ENCODE measurements around the gene SYT13. TPM values are rescaled to one million over a fixed set of nuclear protein-coding genes. Genes with fewer than 3 reads are reported as not detected.

The SYT13 gene
- total RNA-seq, 1 experiment from 2014 or later: 1.4 TPM

DNA sequence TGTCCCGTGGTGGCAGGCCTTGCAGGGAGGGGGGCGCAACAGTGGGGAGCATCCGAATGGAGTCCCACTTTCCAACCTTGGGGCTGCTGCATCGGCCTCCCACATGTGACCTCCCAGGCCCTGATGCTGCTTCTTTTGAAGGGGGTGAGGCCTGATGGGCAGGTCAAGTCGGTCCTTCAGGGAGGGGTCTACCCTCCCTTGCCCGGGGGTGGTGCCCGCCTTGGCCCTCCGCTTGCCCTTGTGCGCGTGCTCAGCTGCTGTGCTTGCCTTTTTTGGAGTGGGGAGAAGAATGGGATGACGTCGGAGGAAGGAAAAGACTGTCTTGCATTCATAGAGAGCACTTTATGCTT is 72.8 kb downstream of the SYT13 start:
- RAD21 ChIA-PET (ENCODE audit: low non-redundant PET in 1 of 2, low total read pairs in 2 of 2, uncharacterized antibody in 2 of 2, unreplicated experiment in 2 of 2): no interaction called here

DNA sequence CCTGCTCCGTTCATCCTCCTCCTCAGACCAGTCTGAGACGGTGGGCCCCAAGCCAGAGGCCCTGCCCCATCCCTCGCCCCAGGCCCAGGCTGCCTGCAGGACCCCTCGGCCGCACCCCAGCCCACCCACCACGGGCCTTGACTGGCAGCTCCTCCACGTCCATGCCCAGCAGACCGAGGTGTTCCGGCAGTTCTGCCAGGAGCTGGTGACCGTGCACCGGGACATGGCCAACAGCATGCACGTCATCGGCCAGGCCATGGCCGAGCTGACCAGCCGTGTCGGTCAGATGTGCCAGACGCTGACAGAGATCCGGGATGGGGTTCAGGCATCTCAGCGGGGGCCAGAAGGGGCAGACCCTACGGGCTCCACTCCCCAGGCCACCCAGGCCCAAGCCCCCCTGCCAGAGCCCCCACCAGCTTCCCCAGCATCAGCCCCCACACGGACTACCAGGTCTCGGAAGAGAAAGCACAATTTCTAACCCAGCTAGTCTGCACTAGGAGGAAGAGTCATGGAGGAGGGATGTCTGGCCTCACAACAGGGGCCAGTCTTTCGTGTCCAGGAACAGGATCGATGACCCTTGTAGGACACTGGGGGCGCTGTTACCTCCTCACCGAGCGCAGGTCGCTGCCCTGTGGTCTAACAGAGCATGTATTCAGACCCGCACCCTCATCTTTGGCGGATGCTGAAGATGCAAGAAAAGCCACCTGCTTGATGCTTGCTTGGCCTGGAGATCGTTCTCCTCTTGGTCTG is 73.4 kb downstream of the SYT13 start:
- H3K4me1 ChIP-seq (ENCODE audit: control insufficient read depth in 1 of 2, insufficient read depth in 2 of 2, low read length in 2 of 2): no peaks in the 10 kb centered on the region
- TF ChIP-seq JUND (IDR thresholded peaks at IDR 0.05) (no peak), EGR1 (IDR thresholded peaks at IDR 0.05; ENCODE audit: low read depth) (no peak), SIN3A (IDR thresholded peaks at IDR 0.05; ENCODE audit: low read depth) (no peak), CBX3 (IDR thresholded peaks at IDR 0.05; ENCODE audit: low read depth) (no peak)
- TF ChIP-seq, protein P1, sequence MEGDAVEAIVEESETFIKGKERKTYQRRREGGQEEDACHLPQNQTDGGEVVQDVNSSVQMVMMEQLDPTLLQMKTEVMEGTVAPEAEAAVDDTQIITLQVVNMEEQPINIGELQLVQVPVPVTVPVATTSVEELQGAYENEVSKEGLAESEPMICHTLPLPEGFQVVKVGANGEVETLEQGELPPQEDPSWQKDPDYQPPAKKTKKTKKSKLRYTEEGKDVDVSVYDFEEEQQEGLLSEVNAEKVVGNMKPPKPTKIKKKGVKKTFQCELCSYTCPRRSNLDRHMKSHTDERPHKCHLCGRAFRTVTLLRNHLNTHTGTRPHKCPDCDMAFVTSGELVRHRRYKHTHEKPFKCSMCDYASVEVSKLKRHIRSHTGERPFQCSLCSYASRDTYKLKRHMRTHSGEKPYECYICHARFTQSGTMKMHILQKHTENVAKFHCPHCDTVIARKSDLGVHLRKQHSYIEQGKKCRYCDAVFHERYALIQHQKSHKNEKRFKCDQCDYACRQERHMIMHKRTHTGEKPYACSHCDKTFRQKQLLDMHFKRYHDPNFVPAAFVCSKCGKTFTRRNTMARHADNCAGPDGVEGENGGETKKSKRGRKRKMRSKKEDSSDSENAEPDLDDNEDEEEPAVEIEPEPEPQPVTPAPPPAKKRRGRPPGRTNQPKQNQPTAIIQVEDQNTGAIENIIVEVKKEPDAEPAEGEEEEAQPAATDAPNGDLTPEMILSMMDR (IDR thresholded peaks at IDR 0.05 in 2 of 3, conservative IDR thresholded peaks at IDR 0.05 in 1 of 3; ENCODE audit: borderline replicate concordance in 1 of 3, insufficient read depth in 1 of 3, low read depth in 2 of 3, low read length in 2 of 3): peak in 2 of 3 experiments; percentile 50 to 51; a peak in 4 of 6 replicates
- DNase-seq (ENCODE audit: low read depth, low spot score): no peak
- H3K27ac ChIP-seq (ENCODE audit: low read depth, low read length): no peak overlapping the region
- no peaks in the 10 kb centered on the region for H3K36me3 ChIP-seq (ENCODE audit: control insufficient read depth in 1 of 2, insufficient read depth in 2 of 2, low read length in 2 of 2)
- H4K20me1 ChIP-seq (ENCODE audit: insufficient read depth): no peaks in the 10 kb centered on the region
- intact Hi-C loops (cut with micrococcal nuclease): no loop called here
- no TSS peak for BruUV-seq (replicated peaks)
- H3K9me3 ChIP-seq (ENCODE audit: control insufficient read depth in 1 of 2, insufficient read depth in 1 of 2, low read depth in 1 of 2, low read length in 2 of 2): no peaks in the 10 kb centered on the region
- no peak overlapping the region for H3K4me3 ChIP-seq (replicated peaks in 1 of 2; ENCODE audit: low read depth in 1 of 2, low read length in 2 of 2)
- no peaks in the 10 kb centered on the region for H3K79me2 ChIP-seq (ENCODE audit: insufficient read depth, low read length)
- CTCF ChIA-PET: interaction anchor here (0.7 to 0.9 kb wide), 3 partner anchors 10 to 74 kb away, joined by 3 read pairs; no protein-coding TSS in a partner anchor
- no peak overlapping the region for H3K9ac ChIP-seq (ENCODE audit: low read length)
- RAD21 ChIA-PET (ENCODE audit: low non-redundant PET in 1 of 2, low total read pairs in 2 of 2, uncharacterized antibody in 2 of 2, unreplicated experiment in 2 of 2): no interaction called here
- no peak overlapping the region for H3K4me2 ChIP-seq (ENCODE audit: low read length)
- POLR2A ChIA-PET: no interaction called here
- no peaks in the 10 kb centered on the region for H3K9me2 ChIP-seq (ENCODE audit: insufficient read depth)
- ATAC-seq: peak; percentile 68
- no peaks in the 10 kb centered on the region for H3K27me3 ChIP-seq (ENCODE audit: insufficient read depth, low read length)
- no peak overlapping the region for H2AFZ ChIP-seq (ENCODE audit: low read depth, low read length, poor library complexity, severe bottlenecking)

More for the DNA sequence above, 72.8 kb downstream of the SYT13 start:
- no peak for ATAC-seq
- CTCF ChIA-PET: interaction anchor here (0.7 to 0.9 kb wide), 2 partner anchors 37 to 73 kb away, joined by 3 read pairs; no protein-coding TSS in a partner anchor
- Histone ChIP-seq H3K9me2 (ENCODE audit: insufficient read depth) (no peaks in the 10 kb centered on the region), H3K27ac (ENCODE audit: low read depth, low read length) (no peak overlapping the region), H3K36me3 (ENCODE audit: control insufficient read depth in 1 of 2, insufficient read depth in 2 of 2, low read length in 2 of 2) (no peaks in the 10 kb centered on the region), H3K4me2 (ENCODE audit: low read length) (no peak overlapping the region), H3K4me3 (replicated peaks in 1 of 2; ENCODE audit: low read depth in 1 of 2, low read length in 2 of 2) (no peak overlapping the region), H3K79me2 (ENCODE audit: insufficient read depth, low read length) (no peaks in the 10 kb centered on the region), H3K9me3 (ENCODE audit: control insufficient read depth in 1 of 2, insufficient read depth in 1 of 2, low read depth in 1 of 2, low read length in 2 of 2) (no peaks in the 10 kb centered on the region), H3K4me1 (ENCODE audit: control insufficient read depth in 1 of 2, insufficient read depth in 2 of 2, low read length in 2 of 2) (no peaks in the 10 kb centered on the region), H4K20me1 (ENCODE audit: insufficient read depth) (no peaks in the 10 kb centered on the region), H2AFZ (ENCODE audit: low read depth, low read length, poor library complexity, severe bottlenecking) (no peak overlapping the region), H3K27me3 (ENCODE audit: insufficient read depth, low read length) (no peaks in the 10 kb centered on the region), H3K9ac (ENCODE audit: low read length) (no peak overlapping the region)
- POLR2A ChIA-PET: no interaction called here
- intact Hi-C loops (cut with micrococcal nuclease): no loop called here
- no TSS peak for BruUV-seq (replicated peaks)
- no peak for DNase-seq (ENCODE audit: low read depth, low spot score)
- no peak for TF ChIP-seq CBX3 (IDR thresholded peaks at IDR 0.05; ENCODE audit: low read depth)
- no peak for TF ChIP-seq TCF7L2 (IDR thresholded peaks at IDR 0.05; ENCODE audit: borderline replicate concordance, extremely low read depth, insufficient read depth, insufficient read length)
- TF ChIP-seq, protein P2, sequence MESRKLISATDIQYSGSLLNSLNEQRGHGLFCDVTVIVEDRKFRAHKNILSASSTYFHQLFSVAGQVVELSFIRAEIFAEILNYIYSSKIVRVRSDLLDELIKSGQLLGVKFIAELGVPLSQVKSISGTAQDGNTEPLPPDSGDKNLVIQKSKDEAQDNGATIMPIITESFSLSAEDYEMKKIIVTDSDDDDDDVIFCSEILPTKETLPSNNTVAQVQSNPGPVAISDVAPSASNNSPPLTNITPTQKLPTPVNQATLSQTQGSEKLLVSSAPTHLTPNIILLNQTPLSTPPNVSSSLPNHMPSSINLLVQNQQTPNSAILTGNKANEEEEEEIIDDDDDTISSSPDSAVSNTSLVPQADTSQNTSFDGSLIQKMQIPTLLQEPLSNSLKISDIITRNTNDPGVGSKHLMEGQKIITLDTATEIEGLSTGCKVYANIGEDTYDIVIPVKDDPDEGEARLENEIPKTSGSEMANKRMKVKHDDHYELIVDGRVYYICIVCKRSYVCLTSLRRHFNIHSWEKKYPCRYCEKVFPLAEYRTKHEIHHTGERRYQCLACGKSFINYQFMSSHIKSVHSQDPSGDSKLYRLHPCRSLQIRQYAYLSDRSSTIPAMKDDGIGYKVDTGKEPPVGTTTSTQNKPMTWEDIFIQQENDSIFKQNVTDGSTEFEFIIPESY (IDR thresholded peaks at IDR 0.05; ENCODE audit: extremely low read depth, insufficient replicate concordance, low read length): no peak
